Measurements from ENCODE around the gene ACOT11.
"Not testable (repeated sequence)": the region's sequence is repeated elsewhere in the genome, so short reads cannot be mapped to it uniquely, and the experiment has no call there.

- not testable (repeated sequence) for TF ChIP-seq BHLHE40 (IDR thresholded peaks at IDR 0.05; ENCODE audit: low read depth, low read length); RCOR1 (IDR thresholded peaks at IDR 0.05; ENCODE audit: insufficient replicate concordance, low read length); SMC3 (IDR thresholded peaks at IDR 0.05; ENCODE audit: low read depth, low read length); MAZ (IDR thresholded peaks at IDR 0.05; ENCODE audit: borderline replicate concordance, low read depth, low read length); RFX5 (IDR thresholded peaks at IDR 0.05; ENCODE audit: low read depth, low read length); CHD1 (IDR thresholded peaks at IDR 0.05; ENCODE audit: low read depth, low read length); RAD21 (IDR thresholded peaks at IDR 0.05; ENCODE audit: low read length); USF2 (IDR thresholded peaks at IDR 0.05; ENCODE audit: low read depth, low read length); POLR2A (IDR thresholded peaks at IDR 0.05; ENCODE audit: low read depth, low read length)
- TF ChIP-seq, protein P1, sequence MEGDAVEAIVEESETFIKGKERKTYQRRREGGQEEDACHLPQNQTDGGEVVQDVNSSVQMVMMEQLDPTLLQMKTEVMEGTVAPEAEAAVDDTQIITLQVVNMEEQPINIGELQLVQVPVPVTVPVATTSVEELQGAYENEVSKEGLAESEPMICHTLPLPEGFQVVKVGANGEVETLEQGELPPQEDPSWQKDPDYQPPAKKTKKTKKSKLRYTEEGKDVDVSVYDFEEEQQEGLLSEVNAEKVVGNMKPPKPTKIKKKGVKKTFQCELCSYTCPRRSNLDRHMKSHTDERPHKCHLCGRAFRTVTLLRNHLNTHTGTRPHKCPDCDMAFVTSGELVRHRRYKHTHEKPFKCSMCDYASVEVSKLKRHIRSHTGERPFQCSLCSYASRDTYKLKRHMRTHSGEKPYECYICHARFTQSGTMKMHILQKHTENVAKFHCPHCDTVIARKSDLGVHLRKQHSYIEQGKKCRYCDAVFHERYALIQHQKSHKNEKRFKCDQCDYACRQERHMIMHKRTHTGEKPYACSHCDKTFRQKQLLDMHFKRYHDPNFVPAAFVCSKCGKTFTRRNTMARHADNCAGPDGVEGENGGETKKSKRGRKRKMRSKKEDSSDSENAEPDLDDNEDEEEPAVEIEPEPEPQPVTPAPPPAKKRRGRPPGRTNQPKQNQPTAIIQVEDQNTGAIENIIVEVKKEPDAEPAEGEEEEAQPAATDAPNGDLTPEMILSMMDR (conservative IDR thresholded peaks at IDR 0.05; ENCODE audit: low read depth, low read length): not testable (repeated sequence)
These were observed 87.8 kb downstream of the ACOT11 start for GRCh38 chr1:54635804-54636203.
